ENCODE results near the gene CSGALNACT2.

DNA sequence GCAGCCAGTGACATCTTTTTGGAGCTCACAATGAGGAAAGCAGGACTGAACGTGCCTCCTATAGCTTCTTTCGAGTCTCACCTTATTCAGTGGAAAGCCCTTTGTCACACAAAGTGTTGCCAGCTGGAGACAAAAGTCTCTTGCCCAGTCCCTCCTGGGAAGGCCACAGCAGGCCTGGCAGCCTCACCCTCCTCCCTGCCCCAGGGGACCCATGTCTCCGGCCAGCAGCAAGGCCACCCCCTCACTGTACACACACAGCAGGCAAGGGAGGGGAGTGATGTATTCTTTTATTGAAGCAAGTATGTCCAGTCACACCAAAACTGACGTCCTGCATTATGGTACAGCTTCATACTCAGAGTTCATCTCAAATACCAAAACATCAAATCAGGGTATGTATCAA is 56.0 kb downstream of the CSGALNACT2 start:
- no peak for TF ChIP-seq RXRA (IDR thresholded peaks at IDR 0.05)
- TF ChIP-seq, protein P1, sequence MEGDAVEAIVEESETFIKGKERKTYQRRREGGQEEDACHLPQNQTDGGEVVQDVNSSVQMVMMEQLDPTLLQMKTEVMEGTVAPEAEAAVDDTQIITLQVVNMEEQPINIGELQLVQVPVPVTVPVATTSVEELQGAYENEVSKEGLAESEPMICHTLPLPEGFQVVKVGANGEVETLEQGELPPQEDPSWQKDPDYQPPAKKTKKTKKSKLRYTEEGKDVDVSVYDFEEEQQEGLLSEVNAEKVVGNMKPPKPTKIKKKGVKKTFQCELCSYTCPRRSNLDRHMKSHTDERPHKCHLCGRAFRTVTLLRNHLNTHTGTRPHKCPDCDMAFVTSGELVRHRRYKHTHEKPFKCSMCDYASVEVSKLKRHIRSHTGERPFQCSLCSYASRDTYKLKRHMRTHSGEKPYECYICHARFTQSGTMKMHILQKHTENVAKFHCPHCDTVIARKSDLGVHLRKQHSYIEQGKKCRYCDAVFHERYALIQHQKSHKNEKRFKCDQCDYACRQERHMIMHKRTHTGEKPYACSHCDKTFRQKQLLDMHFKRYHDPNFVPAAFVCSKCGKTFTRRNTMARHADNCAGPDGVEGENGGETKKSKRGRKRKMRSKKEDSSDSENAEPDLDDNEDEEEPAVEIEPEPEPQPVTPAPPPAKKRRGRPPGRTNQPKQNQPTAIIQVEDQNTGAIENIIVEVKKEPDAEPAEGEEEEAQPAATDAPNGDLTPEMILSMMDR (IDR thresholded peaks at IDR 0.05; ENCODE audit: low read depth, low read length, missing input control), result no peak
- TF ChIP-seq SP1 (IDR thresholded peaks at IDR 0.05), result no peak
- TF ChIP-seq JUND (IDR thresholded peaks at IDR 0.05), result no peak
- TF ChIP-seq ZBTB33 (IDR thresholded peaks at IDR 0.05), result no peak
- TF ChIP-seq, protein P2, sequence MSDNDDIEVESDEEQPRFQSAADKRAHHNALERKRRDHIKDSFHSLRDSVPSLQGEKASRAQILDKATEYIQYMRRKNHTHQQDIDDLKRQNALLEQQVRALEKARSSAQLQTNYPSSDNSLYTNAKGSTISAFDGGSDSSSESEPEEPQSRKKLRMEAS (IDR thresholded peaks at IDR 0.05), result no peak
- TF ChIP-seq, protein P3, sequence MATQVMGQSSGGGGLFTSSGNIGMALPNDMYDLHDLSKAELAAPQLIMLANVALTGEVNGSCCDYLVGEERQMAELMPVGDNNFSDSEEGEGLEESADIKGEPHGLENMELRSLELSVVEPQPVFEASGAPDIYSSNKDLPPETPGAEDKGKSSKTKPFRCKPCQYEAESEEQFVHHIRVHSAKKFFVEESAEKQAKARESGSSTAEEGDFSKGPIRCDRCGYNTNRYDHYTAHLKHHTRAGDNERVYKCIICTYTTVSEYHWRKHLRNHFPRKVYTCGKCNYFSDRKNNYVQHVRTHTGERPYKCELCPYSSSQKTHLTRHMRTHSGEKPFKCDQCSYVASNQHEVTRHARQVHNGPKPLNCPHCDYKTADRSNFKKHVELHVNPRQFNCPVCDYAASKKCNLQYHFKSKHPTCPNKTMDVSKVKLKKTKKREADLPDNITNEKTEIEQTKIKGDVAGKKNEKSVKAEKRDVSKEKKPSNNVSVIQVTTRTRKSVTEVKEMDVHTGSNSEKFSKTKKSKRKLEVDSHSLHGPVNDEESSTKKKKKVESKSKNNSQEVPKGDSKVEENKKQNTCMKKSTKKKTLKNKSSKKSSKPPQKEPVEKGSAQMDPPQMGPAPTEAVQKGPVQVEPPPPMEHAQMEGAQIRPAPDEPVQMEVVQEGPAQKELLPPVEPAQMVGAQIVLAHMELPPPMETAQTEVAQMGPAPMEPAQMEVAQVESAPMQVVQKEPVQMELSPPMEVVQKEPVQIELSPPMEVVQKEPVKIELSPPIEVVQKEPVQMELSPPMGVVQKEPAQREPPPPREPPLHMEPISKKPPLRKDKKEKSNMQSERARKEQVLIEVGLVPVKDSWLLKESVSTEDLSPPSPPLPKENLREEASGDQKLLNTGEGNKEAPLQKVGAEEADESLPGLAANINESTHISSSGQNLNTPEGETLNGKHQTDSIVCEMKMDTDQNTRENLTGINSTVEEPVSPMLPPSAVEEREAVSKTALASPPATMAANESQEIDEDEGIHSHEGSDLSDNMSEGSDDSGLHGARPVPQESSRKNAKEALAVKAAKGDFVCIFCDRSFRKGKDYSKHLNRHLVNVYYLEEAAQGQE (IDR thresholded peaks at IDR 0.05), result no peak
- TF ChIP-seq ATF3 (IDR thresholded peaks at IDR 0.05), result no peak
- no peak for TF ChIP-seq YY1 (IDR thresholded peaks at IDR 0.05)
